OCI-LY1 (cell line): ENCODE results near the gene IGFBP2.

Experiments used
- H2AFZ ChIP-seq: fragments of 200-600 bp; sonication (generic), shearing (Covaris generic); 2 replicates; pipeline ENCODE4 v1.6.0; 2014; ENCODE audit warnings: antibody characterized with exemption, mild to moderate bottlenecking, low read length
- H3F3A ChIP-seq: fragments of 200-600 bp; sonication (generic), shearing (Covaris generic); 2 replicates; pipeline ENCODE4 v1.6.0; 2014; ENCODE audit warnings: mild to moderate bottlenecking, antibody characterized with exemption, low read length, moderate library complexity; ENCODE audit not compliant: insufficient read depth
- H3K27ac ChIP-seq: fragments of 200-600 bp; sonication (generic); 2 replicates; pipeline ENCODE4 v1.5.1; 2014; ENCODE audit warnings: low read length, mixed run types, mild to moderate bottlenecking, low read depth; ENCODE audit not compliant: poor library complexity, severe bottlenecking
- H3K27me3 ChIP-seq: fragments of 200-600 bp; sonication (generic); 2 replicates; pipeline ENCODE4 v1.6.0; 2014; ENCODE audit warnings: antibody characterized with exemption, mild to moderate bottlenecking, low read length, moderate library complexity; ENCODE audit not compliant: insufficient read depth
- H3K36me3 ChIP-seq: fragments of 200-600 bp; sonication (generic); 2 replicates; pipeline ENCODE4 v1.6.1; 2014; ENCODE audit warnings: mild to moderate bottlenecking, antibody characterized with exemption, low read length, moderate library complexity, mixed read lengths; ENCODE audit not compliant: insufficient read depth
- H3K4me1 ChIP-seq: fragments of 200-600 bp; sonication (generic); 2 replicates; pipeline ENCODE4 v1.5.1; 2014; ENCODE audit warnings: mild to moderate bottlenecking, low read length, moderate library complexity; ENCODE audit not compliant: insufficient read depth, severe bottlenecking
- H3K4me2 ChIP-seq: fragments of 200-600 bp; sonication (generic), shearing (Covaris generic); 2 replicates; pipeline ENCODE4 v1.6.1; 2014; ENCODE audit warnings: low read length
- H3K4me3 ChIP-seq: fragments of 200-600 bp; sonication (generic); 2 replicates; pipeline ENCODE4 v1.5.1; 2014; ENCODE audit warnings: low read length, low read depth, mild to moderate bottlenecking, mixed read lengths; ENCODE audit not compliant: poor library complexity, severe bottlenecking
- H3K79me2 ChIP-seq: fragments of 200-600 bp; shearing (Covaris generic); 2 replicates; pipeline ENCODE4 v1.6.1; 2016; ENCODE audit warnings: mixed run types, low read length, mixed read lengths; ENCODE audit not compliant: insufficient read depth
- H3K9ac ChIP-seq: fragments of 200-600 bp; sonication (generic), shearing (Covaris generic); 2 replicates; pipeline ENCODE4 v1.6.1; 2014; ENCODE audit warnings: mild to moderate bottlenecking, low read length, mixed read lengths
- H3K9me2 ChIP-seq: fragments of 200-600 bp; sonication (generic), shearing (Covaris generic); 2 replicates; pipeline ENCODE4 v1.6.1; 2014; ENCODE audit warnings: low read depth, mild to moderate bottlenecking, low read length, mixed read lengths
- H3K9me3 ChIP-seq: fragments of 200-600 bp; shearing (Covaris generic); 2 replicates; pipeline ENCODE4 v1.6.1; 2014; ENCODE audit warnings: low read length, mixed read lengths
- H4K20me1 ChIP-seq: fragments of 200-600 bp; sonication (generic), shearing (Covaris generic); 2 replicates; pipeline ENCODE4 v1.6.0; 2016; ENCODE audit warnings: mild to moderate bottlenecking, low read length; ENCODE audit not compliant: insufficient read depth
- CTCF ChIP-seq: fragments of 200-600 bp; sonication (generic), shearing (Covaris generic); IDR thresholded peaks from 2 replicates; pipeline ENCODE4 v1.5.1; 2017; ENCODE audit warnings: mild to moderate bottlenecking, antibody characterized with exemption, low read length, moderate library complexity, mixed read lengths
- EZH2 ChIP-seq: fragments of 200-600 bp; sonication (generic), shearing (Covaris generic); IDR thresholded peaks from 2 replicates; pipeline ENCODE4 v1.8.0; 2017; ENCODE audit warnings: borderline replicate concordance, mixed run types, mild to moderate bottlenecking, antibody characterized with exemption, low read length, moderate library complexity, mixed read lengths

Gene IGFBP2

GRCh38 chr2:216700088-216700567 is 66.9 kb downstream of the IGFBP2 start:
- no peak overlapping the region for H3K4me2 ChIP-seq
- no peaks in the 10 kb centered on the region for H4K20me1 ChIP-seq
- no peaks in the 10 kb centered on the region for H3K79me2 ChIP-seq
- no peaks in the 10 kb centered on the region for H3K9me3 ChIP-seq
- no peak overlapping the region for H2AFZ ChIP-seq
- no peaks in the 10 kb centered on the region for H3K9me2 ChIP-seq
- TF ChIP-seq CTCF = no peak
- no peak for TF ChIP-seq EZH2
- no peak overlapping the region for H3K4me3 ChIP-seq
- no peak overlapping the region for H3K9ac ChIP-seq
- H3K4me1 ChIP-seq = no peaks in the 10 kb centered on the region
- no peaks in the 10 kb centered on the region for H3K27me3 ChIP-seq
- no peaks in the 10 kb centered on the region for H3F3A ChIP-seq
- no peaks in the 10 kb centered on the region for H3K36me3 ChIP-seq
- H3K27ac ChIP-seq = no peak overlapping the region

GRCh38 chr2:216700781-216701180 is 67.6 kb downstream of the IGFBP2 start:
- Histone ChIP-seq H3K4me2 (no peak overlapping the region), H2AFZ (no peak overlapping the region), H3K9me2 (no peaks in the 10 kb centered on the region), H3K27ac (no peak overlapping the region), H3K36me3 (no peaks in the 10 kb centered on the region), H3F3A (no peaks in the 10 kb centered on the region), H4K20me1 (no peaks in the 10 kb centered on the region), H3K4me1 (no peaks in the 10 kb centered on the region), H3K9ac (no peak overlapping the region), H3K79me2 (no peaks in the 10 kb centered on the region), H3K4me3 (no peak overlapping the region), H3K27me3 (no peaks in the 10 kb centered on the region), H3K9me3 (no peaks in the 10 kb centered on the region)
- no peak for TF ChIP-seq CTCF
- no peak for TF ChIP-seq EZH2

GRCh38 chr2:216701544-216701943 is 68.3 kb downstream of the IGFBP2 start:
- no peaks in the 10 kb centered on the region for H3F3A ChIP-seq

More at GRCh38 chr2:216701544-216701943, 68.3 kb downstream of the IGFBP2 start:
- Histone ChIP-seq H3K9me2 (no peaks in the 10 kb centered on the region), H3K79me2 (no peaks in the 10 kb centered on the region), H3K9me3 (no peaks in the 10 kb centered on the region), H3K36me3 (no peaks in the 10 kb centered on the region), H2AFZ (no peak overlapping the region), H3K4me1 (no peaks in the 10 kb centered on the region), H4K20me1 (no peaks in the 10 kb centered on the region), H3K4me2 (no peak overlapping the region), H3K27me3 (no peaks in the 10 kb centered on the region), H3K4me3 (no peak overlapping the region), H3K9ac (no peak overlapping the region), H3K27ac (no peak overlapping the region)
- TF ChIP-seq CTCF (no peak), EZH2 (no peak)
